OCI-LY3 (cell line): ENCODE measurements around the gene ZNF710.

Experiments
- EZH2phosphoT487 ChIP-seq: fragments of 200-600 bp; shearing (Covaris generic); IDR thresholded peaks from 2 replicates; pipeline ENCODE4 v1.6.1; 2018; ENCODE audit warnings: antibody characterized with exemption, mixed run types, low read depth
- TF ChIP-seq, protein P1 (sequence below): fragments of 200-600, 300-600 bp; sonication (generic); IDR thresholded peaks from 2 replicates; pipeline ENCODE4 v1.5.1; 2014; ENCODE audit warnings: antibody characterized with exemption, low read length, low read depth

DNA sequence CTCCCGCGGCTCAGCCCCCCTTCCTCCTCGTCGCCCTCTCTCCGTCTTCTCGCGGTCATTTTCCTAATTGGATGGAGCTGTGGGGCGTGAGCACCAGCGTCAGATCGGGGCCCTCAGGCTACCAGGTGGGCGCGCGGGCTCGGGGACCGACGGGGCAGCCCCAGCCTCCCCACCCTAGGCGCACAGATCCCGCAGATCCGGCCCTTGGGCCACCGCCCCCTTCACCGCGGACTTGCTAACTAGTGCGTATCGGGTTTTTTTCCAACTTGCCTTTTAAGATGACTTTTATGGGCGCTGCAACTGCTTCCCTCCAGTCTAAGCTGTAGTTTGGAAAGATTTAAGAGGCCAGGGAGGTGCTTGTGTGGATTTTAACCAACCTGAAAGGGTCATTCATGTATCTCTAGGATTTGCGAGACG, 1.3 kb downstream of the ZNF710 start:
- TF ChIP-seq, protein P1, sequence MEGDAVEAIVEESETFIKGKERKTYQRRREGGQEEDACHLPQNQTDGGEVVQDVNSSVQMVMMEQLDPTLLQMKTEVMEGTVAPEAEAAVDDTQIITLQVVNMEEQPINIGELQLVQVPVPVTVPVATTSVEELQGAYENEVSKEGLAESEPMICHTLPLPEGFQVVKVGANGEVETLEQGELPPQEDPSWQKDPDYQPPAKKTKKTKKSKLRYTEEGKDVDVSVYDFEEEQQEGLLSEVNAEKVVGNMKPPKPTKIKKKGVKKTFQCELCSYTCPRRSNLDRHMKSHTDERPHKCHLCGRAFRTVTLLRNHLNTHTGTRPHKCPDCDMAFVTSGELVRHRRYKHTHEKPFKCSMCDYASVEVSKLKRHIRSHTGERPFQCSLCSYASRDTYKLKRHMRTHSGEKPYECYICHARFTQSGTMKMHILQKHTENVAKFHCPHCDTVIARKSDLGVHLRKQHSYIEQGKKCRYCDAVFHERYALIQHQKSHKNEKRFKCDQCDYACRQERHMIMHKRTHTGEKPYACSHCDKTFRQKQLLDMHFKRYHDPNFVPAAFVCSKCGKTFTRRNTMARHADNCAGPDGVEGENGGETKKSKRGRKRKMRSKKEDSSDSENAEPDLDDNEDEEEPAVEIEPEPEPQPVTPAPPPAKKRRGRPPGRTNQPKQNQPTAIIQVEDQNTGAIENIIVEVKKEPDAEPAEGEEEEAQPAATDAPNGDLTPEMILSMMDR, result no peak
- no peak for TF ChIP-seq EZH2phosphoT487
